COLO668 (cell line): ENCODE data around the gene PTGR2.
"Not testable (repeated sequence)": the region's sequence is repeated elsewhere in the genome, so short reads cannot be mapped to it uniquely, and the experiment has no call there.

Experiments used
- DNase-seq: peaks from one replicate; lab custom pipeline; 2025; ENCODE audit not compliant: unreplicated experiment; lab: John Stamatoyannopoulos, UW

PTGR2 gene

DNA sequence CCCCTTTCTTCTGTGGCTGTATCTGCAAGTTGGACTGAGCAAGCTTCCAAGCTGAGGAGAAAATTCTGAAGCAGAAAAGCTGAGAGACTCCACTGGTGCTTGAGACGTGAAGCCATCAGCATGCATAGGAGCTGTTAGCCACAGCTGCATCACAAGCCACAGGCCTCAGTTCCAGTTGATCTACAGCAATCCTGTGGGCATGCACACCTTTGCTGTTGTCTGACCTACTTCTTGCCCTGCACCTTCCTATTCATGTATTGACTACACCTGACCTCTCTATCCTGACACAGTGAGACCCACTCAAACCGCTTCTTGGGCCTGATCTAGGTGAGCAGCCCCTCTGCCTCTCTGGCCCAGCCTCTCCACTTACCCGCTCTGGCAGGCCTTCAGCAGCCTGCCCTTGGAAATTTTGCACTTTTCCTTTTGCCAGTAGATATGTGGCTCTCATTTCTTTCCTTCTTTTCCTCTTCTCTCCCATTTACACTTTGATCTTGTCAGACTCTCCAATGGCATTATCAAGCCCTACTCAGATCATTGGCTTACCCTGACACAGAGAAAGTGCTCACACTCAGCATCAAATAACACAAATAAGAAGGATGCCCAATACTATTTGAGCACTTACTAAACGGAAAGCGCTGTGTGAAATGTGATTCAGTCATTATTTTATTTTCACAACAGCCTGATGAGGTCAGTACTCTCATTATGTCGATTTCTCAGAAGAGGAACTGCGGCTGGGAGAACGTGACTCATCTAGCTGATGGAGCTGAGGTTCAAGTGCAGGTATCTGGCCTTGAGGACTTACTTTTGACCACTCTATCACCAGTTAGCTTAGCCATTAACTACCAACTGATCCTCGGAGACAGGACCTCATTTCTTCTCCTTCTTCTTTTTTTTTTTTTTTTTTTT lies 21.9 kb upstream of the PTGR2 start:
- DNase-seq, result no peak

DNA sequence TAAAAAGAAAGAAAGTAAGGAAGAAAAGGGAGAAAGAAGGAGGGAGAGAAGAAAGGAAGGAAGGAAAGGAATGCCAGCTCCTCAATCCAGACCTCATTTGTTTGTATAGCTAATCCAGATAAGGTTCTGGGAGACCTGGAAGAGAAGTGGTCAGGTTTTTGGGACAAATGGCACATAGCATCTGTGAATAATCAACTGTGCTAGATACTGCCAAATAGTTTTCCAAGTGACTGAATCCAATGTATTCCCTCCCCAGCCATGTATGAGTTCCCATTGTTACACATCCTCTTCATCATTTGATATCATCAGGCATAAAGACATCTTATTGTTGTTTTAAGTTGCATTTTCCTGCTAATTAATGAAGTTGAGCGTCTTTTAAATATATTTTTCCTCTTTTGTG lies 18.6 kb upstream of the PTGR2 start:
- DNase-seq, result no peak

DNA sequence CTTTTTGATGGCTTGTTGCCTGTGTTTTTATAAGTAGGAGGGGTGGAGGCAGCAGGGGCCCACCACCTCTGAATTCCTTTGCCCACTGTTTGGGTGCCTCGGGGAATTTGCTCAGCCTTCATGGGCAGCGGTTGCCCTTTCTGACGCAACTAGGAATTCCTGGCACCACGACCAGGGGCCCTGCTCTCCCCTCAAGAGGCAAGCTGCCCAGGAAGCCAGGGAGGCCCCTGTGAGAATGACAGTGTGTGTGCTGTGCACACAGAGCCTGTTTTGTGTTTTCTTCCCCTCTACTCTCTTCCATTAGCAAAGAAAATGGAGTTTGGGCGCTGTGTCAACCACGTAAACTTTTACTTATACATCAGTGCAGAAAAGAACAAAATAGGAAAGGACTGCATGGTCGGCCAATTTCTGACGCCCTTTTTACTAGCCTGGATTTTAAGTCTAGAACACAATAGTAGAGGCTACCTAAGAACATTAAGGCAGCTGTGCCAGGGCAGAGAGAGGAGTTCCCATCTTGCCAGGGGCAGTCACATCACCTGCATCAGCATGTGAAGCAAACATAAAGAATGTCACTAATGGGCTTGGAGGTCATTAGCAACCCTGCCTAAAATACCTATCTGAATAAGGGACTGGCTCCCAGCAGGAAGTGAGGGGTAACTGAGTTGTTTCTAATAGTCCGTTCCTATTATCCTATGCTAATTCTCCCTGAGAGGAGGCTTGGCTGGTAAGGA lies 17.9 kb upstream of the PTGR2 start:
- DNase-seq, result no peak

DNA sequence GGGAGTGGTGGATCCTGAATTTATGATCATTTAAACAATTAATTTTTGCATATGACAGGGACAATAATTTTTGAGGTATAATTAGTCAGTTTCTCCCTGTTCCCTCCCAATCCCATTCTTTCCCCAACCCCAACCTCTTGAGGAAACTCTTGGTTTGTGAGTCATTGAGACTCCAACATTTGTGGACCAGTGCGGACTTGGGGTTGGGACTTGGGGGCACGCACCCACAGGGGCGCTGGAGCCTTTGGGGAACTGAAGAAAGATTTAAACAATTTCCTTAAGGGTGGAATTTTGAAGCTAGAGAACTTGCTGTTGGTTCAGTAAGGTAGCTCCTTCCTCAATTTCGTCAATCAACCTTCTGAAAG lies 17.4 kb upstream of the PTGR2 start:
- no peak for DNase-seq

DNA sequence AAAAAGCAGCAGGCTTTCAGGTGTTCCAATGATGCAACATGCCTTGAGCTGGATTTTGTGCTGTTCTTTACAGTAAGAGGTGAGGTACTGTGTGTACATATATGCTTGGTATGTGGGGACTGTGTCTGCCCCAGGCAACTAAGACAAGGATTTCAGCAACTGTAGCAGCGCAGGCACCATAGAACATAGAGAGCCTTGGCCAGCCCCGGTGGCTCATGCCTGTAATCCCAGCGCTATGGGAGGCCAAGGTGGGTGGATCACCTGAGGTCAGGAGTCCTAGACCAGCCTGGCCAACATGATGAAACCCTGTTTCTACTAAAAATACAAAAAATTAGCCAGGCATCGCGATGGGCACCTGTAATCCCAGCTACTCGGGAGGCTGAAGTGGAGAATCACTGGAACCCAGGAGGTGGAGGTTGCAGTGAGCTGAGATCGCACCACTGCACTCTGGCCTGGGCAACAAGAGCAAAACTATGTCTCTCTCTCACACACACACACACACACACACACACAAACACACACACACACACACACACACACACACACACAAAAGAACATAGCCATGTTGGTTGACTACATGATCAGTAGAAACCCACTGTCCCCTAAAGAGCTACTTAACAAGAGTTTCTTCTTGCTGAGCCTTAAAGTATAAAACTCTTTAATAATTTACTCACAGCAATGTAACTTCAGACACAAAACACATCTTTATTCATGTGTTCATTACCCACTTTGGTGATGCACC lies 13.2 kb upstream of the PTGR2 start:
- DNase-seq, result not testable (repeated sequence)

DNA sequence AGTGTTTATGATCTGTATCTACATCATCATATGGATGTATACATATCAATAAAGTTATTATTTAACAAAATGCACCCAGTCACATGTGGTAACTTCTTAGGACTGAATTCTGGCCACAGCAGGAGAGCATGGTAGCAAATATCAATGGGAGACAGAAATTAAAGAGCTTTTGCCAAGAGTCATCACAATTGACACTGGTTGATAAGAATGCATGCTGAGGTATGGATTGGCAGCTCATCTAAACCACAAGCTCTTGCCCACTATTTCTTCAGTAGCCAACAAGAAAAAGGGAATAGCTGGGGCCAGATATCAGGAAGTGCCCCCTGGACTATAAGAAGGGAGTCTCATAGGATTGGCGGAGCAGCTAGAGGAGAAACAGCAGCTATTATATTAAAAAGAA lies 9.4 kb upstream of the PTGR2 start:
- no peak for DNase-seq

DNA sequence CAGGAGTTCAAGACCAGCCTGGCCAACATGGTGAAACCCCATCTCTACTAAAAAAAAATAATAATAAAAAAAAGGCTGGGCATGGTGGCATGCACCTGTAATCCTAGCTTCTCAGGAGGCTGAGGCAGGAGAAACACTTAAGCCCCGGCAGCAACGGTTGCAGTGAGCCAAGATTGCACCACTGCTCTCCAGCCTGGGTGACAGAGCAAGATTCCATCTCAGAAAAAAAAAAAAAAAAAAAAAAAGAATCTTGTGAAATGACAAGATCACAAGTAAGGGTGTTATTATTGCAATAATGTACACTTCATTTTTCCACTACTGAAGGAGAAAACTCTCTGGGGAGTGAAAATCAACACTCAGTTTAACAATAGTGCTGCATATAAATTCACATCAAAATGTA lies 8.8 kb upstream of the PTGR2 start:
- no peak for DNase-seq

DNA sequence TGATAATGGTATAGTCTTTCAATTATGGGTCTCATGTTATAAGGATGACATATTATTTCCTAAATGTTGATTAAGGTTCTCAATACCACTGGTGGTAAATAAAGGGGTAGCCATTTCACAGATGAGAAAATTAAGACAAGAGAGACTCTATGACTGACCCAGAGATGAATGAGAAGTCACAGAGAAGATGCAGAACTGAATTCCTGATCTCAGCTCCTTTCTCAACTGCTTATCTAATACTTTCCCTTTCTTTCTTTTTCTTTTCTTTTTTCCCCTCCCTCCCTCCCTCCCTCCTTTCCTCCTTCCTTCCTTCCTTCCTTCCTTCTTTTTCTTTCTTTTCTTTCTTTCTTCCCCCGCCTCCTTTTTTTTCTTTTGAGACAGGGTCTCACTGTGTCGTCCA lies 8.3 kb upstream of the PTGR2 start:
- DNase-seq, result no peak

DNA sequence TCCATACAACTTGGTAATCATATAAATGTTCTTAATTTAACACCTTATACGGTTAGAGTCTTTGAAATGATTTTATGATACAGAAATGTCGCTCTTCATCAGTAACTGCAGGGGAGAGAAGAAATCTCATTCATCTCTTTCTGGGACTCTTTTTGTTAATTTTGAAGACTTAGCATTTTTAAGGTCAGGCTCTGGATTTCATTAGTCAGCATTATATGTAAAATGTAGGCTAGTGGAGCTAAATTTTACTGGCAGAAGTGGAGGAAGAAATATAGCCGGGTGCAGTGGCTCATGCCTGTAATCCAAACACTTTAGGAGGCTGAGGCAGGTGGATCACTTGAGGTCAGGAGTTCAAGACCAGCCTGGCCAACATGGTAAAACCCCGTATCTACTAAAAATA lies 4.7 kb upstream of the PTGR2 start:
- no peak for DNase-seq

DNA sequence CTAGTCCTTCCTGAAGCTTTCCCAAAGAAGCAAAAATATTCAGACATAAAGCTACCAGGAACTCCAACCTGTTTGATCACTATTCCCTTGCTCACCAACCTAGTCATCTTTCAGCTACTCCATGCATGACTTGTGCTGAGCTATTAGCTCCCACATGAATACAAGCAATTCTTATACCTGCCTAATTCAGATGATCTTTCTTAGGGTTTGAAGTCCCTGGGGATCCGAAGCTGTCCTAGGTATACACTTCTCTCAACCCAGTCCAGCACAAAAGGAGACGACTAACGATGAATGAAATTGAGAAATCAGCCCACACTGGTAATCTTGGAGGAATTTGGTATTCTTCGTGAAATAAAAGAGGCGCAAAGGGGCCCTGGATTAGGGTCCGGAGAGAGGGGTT lies 631 bp upstream of the PTGR2 start:
- DNase-seq, result no peak

DNA sequence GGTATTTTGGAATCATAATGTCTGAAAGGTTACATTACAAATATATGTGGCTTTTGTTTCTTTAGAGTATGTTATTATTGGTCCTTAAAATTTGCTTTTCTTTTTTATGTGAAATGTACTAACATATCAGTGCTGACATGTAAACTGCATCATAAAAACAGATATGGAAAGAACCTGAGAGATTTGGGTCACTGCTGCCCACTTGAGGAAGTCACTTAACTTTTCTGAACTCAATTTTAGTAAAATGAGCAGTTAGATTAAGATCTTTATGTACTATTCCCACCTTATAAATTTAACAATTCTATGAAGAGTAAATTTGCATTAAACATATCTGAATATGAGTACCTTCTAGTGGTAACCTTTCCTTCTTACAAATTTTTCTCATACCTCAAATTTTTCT lies 7.5 kb downstream of the PTGR2 start:
- no peak for DNase-seq

DNA sequence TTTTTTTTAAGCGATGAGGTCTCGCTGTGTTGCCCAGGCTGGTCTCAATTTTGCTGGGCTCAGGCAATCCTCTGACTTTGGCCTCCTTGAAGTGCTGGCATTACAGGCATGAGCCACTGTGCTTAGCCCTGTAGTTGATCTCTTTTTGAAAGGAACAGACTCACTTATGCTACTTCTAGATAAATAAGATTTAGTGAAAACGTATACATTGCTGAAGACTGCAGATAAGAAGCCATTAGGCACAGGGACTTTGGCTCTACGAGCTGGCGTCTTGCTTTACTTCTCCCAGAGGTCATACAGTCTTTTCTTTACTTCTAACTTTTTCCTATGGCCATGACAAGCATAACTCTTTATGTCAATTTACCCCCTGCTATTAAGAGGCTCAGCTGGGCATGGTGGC lies 9.4 kb downstream of the PTGR2 start:
- no peak for DNase-seq

DNA sequence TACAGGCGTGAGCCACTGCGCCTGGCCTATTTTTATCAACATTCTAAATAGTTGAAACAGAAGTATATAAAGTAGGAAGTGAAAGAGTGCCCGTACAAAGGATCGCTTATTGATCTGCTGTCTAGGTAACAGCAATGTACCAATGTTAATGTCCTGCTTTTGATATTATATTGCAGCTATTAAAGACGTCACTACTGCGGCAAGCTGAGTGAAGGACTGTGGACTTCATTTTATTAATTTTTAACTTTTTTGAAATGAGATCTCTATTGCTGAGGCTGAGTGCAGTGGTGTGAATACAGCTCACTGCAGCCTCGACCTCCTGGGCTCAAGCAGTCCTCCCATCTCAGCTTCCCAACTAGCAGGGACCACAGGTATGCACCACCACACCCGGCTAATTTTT lies 10.8 kb downstream of the PTGR2 start:
- no peak for DNase-seq

DNA sequence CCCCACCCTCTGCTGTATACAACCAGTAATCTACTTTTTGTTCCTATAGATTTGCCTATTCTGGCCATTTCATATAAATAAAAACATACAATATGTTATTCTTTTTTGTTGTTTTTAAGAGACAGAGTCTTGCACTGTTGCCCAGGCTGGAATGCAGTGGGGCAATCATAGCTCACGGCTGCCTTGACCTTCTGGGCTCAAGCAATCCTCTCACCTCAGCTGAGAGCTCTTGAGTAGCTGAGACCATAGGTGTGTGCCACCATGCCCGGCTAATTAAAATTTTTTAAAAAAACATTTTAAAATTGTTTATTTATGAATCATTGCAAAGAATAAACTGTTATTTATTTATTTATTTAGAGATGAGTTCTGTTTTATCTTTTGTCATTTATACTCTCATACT lies 11.6 kb downstream of the PTGR2 start:
- no peak for DNase-seq

DNA sequence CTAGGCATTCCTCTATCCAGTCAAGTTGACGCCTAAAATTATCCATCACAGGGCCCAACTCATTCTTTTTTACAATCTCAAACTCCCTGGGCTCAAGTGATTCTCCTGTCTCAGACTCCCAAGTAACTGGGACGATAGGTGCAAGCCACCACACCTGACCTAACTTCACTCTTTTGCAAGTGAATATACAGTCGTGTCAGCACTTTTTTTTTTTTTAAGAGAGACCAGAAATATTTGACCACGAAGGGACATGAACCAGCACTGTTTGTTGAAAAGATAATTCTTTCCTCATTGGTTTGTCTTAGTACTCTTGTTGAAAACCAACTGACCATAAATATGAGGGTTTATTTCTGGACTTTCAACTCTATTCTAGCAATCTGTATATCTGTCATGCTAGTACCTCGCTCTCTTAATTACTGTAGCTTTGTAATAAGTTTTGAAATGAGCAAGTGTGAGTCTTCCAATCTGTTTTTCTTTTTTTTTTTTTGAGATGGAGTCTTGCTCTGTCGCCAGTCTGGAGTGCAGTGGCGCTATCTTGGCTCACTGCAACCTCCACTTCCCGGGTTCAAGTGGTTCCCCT lies 14.0 kb downstream of the PTGR2 start:
- no peak for DNase-seq

DNA sequence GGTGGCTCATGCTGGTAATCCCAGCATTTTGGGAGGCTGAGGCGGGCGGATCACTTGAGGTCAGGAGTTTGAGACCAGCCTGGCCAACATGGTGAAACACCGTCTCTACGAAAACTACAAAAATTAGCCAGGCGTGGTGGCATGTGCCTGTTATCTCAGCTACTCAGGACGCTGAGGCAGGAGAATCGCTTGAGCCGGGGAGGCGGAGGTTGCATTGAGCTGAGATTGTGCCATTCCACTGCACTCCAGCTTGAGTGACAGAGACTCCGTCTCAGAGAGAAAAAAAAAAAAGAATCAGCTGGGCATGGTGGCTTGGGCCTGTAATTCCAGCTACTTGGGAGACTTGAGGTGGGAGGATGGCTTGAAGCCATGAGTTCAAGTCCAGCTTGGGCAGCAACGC lies 18.1 kb downstream of the PTGR2 start:
- DNase-seq, result not testable (repeated sequence)

DNA sequence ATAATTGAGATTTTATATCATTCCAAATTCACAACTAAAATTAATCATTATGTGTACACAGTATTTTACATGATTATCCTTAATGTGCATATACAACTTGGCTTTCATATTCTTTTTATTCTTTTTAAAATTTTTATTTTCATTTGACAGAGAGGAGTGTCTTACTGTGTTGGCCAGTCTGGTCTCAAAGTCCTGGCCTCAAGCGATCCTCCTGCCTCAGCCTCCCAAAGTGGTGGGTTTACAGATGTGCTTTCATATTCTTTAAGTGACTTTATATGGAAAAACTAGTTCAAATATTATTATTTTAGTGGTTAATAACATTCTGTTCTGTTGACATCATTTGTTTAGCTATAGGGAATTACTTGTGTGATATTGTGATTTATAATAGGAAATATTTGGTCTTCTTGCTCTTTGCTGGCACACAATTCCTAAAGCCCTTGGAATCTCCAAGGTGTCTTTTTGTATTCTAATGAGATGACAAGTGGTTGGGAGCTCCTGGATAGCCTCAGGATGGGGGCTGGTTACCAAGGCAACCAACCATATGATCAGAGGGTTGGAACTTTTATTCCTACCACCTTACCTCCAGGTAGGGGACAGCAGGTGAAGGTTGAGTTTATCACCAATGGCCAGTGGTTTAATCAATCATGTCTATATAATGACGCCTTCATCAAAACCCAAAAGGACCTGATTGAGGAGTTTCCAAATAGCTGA lies 19.0 kb downstream of the PTGR2 start:
- DNase-seq, result no peak

DNA sequence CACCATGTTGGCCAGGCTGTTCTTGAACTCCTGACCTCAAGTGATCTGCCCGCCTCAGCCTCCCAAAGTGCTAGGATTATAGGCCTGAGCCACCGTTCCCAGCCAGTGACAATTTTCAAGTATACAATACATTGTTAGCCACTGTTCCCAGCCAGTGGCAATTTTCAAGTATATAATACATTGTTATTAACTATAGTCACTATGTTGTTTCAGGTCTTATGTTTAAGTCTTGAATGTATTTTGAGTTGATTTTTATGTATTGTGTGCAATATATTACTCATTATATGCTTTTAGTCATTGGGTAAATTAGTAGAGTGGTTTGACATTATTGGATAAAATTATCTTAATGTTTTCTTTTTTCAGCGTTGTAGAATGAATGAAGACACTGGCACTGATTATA lies 22.0 kb downstream of the PTGR2 start:
- DNase-seq, result no peak

DNA sequence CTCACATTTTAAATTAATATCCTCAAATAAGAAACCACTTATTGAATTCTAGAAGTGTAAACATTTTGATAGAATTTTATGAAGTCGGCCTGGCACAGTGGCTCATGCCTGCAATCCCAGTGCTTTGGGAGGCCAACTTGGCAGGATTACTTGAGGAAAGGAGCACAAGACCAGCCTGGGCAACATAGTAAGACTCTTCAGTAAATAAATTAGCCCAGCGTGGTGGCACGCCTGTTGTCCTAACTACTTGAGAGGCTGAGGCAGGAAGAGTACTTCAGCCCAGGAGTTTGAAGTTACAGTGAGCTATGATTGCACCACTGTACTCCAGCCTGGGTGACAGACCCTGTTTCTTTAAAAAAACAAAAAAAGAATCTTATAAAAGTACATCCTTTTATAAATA lies 26.2 kb downstream of the PTGR2 start:
- no peak for DNase-seq

DNA sequence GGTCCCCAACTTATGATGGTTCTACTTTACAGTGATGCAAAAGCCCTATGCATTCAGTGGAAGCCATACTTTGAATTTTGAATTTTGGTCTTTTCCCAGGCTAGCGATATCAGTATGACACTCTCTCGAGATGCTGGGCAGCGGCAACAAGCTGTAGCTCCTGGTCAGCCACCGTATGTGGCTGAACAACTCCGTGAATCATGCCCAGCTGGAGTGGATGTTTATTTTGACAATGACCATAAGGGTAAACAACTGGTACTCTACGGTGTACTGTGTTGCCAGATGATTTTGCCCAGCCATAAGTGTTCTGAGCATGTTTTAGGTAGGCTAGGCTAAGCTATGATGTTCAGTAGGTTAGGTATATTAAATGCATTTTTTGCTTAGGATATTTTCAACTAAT lies 26.8 kb downstream of the PTGR2 start:
- DNase-seq, result no peak

DNA sequence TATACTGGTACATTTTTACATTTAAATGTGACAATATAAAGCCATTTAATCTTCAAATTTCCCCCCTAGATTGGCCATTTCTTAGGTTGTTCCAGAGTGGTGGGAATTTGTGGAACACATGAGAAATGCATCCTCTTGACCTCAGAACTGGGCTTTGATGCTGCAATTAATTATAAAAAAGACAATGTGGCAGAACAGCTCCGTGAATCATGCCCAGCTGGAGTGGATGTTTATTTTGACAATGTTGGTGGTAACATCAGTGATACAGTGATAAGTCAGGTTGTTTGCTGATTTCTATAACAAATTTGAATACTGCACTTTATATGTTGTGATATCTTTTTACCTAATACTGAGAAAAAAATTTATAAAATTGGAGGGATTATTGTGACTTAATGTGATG lies 27.4 kb downstream of the PTGR2 start:
- no peak for DNase-seq
